HG02885 (cell line): Measurements from ENCODE around the gene SGPP2.

ENCODE experiments used
- ATAC-seq: cut with Tn5 transposase; IDR thresholded peaks from one replicate; pipeline ENCODE4 v1.9.1; 2021; ENCODE audit warnings: mild to moderate bottlenecking; ENCODE audit not compliant: unreplicated experiment, poor library complexity

Gene SGPP2

DNA sequence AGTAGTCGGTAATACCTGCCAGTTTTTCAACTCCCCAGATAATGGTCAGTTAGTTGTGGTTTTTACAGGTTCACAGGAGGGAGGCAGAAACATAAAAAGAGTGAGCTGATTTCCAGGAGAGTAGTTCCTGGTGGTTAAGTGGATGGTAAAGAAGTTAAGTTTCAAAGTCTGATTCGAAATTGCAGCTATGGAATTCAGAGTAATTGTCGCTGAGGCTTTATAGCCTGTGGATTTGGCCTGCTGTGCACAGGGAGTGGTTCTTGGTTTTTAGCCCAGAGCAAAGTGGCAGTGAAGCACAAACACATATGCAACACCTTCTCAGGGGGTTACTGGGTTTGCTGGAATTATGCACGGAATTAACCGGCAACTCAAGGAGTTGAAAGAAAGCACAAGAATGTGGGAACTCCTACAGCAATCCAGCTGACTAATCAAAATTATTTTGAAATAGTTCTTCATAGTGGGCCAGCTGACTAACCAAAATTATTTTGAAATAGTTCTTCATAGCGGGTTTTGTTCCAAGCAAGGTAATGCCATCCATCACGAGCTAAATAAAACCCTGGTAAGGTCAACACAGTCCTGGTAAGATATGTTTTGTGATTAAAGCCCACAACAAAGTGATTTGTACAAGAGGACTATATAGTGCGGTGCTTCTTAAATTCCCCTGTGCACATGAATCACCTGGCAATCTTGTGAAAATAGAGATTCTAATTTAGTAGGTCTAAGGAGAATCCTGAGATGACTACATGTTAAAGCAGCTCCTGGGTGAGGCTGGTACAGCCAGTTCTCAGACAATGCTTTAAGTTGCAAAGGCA is 94.4 kb downstream of the SGPP2 start:
- ATAC-seq, result no peak

DNA sequence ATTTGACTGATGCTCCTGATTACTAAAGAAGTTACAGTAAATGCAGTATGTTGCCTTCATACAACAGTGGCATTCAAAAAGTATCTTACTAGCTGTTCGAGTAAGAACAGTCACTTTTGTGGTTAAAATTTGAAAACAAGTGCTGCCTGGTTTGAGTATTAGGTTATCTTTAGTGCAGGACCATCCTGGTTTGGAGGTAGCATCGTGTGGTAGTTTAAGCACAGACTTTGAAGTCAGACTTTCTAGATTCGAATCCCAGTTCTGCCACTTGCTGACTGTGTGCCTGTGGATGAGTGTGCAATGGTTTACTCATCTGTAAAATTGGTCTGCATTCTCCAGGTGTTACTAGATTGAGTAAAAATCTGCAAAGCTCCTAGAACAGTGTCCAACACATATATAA is 96.8 kb downstream of the SGPP2 start:
- ATAC-seq, result peak; percentile 83

DNA sequence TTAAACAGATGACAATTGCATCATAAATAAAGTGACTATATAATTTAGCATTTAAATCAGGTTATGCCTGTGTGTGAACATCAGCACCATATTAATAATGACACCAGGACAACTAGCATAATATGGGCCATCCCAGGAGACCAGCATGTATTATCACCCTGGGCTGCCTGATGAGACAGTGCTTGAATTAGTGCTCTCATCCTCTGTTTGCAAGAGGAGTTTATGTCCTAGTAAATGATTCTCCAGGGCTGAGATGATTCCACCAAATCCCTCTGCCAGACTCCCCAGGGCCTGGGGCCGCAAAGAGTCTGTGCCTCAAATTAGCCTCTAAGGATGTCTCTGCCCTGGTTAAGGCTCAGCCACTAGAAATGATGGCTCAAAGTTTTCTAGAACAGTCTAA is 97.7 kb downstream of the SGPP2 start:
- no peak for ATAC-seq

DNA sequence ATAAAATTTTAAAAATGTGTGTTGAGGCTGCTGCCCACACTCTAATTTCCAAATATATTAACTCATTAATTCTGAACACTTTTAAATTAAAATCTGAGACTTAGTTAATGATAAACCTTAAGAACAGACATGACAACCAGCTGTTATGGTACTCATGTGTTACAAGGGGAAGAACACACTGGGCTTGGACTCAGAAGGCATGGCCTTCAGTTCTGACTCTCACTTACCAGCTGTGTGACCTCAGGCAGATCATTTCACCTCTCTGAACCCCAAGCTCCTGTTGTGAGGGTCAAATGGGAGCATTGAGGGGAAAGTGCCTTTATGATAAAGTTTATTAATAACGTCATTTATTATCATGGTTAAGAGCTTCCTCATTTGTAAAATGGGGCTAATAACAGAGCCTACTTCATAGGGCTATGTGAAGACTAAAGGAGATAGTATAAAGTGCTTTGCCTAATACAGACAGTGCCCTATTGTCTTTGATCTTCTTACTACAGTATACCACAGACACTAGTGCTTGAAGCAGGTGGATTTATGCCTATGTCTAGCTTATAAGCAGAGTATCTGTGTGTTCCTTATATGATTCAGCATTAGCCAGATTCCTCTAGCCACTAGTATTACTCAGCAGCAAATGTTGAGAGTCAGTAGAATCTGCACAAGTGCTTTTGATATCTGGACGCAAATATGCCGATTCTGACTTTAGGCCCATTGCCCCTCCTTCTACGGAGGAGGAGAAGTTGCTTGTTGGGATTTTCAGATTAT is 99.6 kb downstream of the SGPP2 start:
- peak; percentile 34 for ATAC-seq

DNA sequence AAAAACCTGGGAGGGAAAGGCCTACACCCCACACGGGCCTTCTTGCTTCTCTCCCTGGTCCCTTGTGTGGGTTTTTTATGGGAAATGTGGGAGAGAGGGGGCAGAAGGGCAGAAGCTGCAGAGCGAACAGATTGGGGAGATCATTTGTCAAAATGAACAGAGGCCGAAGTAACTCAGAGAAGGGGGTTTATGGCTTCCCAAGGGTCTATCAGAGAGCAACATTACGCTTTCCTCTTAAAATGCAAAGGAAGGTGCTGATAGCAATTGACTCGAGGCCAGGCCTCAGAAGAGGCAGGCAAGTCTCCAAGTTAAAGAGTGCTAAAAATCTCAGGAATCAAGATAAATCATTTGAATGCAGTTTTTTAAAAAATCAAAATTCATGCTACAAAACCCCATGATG is 101.5 kb downstream of the SGPP2 start:
- ATAC-seq, result no peak

DNA sequence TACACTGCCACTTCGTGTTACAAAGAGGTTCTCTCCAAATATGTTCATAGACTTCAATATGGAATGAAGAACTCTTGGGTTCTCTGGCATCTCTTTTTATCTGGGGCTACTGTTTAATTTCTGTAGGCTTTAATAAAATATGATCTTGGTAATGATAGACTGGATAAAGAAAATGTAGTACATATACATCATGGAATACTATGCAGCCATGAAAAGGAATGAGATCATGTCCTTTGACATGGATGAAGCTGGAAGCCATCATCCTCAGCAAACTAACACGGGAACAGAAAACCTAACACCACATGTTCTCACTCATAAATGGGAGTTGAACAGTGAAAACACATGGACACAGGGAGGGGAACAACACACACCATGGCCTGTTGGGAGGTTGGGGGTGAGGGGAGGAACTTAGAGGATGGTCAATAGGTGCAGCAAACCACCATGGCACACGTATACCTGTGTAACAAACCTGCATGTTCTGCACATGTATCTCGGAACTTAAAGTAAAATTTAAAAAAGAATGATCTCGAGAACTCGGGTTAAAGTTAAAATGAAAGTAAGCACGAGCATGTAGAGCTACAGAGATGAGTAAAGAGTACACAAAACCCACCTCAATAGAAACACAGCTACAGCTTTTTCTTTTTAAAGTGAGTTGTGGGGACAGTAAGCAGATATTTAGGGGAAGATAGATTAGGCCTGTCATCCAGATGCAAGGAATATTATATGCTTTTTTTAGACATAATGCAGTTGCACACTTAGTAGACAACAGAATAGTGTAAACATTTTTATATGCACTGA is 102.3 kb downstream of the SGPP2 start:
- peak; percentile 73 for ATAC-seq

DNA sequence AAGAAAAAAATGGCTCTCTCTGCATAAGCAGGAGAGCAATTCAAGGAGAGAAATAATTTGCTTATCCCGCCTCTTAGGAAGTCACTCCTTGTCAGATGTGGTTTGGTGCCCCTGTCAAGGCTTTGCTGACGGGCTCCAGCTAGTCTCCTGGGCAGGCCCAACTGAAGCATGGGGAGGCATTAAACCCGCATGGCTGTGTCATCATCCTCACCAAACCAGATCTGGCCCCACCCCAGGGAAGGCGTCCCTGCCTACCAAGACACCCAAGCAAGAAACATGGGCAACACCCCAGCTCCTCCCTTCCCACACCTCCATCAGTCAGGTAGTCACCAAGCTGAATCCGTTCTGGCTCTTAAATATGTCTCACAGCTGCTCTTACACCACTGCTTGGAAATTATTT is 108.0 kb downstream of the SGPP2 start:
- ATAC-seq, result no peak

DNA sequence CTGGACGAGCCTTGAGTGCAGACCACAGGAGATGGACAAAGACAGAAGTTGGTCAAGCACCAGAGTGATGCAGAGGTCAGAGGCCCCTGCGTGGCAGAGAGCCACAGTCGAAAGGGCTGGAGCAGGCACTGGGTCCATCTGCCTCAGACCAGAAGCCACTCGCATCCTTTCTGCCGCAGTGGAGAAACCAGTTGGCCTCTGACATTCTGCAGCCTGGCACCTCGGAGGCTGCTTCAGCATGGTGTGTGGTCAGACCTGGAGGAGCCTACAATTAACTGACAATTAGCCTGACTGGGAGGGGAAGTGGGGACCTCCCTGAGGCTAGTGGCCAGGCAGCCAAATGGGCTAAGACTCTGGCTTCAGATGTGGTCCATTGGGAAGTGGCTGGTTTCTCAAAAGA is 111.1 kb downstream of the SGPP2 start:
- ATAC-seq, result no peak

DNA sequence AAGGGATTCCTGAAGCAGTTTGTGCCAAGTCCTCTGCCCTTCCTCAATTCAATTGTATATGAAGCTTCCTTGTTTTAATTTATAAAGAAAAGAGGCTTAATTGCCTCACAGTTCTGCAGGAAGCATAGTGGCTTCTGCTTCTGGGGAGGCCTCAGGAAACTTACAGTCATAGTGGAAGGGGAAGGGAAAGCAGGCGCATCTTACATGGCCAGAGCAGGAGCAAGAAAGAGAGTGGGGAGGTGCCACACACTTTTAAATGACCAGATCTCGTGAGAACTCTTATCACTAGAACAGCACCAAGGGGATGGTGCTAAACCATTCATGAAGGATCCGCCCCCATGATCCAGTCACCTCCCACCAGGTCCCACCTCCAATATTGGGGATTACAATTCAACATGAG is 114.2 kb downstream of the SGPP2 start:
- peak; percentile 70 for ATAC-seq

DNA sequence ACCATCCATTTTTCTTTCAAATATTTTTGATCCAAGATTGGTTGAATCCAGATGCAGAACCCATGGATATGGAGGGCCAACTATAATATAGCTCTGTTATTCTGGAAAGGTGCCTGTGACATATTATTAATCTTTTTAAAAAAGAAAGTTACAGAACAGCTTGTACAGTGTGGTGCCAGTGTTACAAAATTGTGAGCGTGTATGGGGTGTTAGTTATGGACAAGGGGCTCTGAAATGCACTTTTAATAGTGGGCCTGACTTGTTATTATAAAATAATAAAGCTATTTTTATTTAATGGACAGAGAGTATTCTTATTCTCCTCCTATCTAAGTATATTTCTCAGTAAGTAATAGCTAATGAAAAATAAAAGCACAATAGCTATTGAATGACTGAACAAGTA is 120.3 kb downstream of the SGPP2 start:
- no peak for ATAC-seq

DNA sequence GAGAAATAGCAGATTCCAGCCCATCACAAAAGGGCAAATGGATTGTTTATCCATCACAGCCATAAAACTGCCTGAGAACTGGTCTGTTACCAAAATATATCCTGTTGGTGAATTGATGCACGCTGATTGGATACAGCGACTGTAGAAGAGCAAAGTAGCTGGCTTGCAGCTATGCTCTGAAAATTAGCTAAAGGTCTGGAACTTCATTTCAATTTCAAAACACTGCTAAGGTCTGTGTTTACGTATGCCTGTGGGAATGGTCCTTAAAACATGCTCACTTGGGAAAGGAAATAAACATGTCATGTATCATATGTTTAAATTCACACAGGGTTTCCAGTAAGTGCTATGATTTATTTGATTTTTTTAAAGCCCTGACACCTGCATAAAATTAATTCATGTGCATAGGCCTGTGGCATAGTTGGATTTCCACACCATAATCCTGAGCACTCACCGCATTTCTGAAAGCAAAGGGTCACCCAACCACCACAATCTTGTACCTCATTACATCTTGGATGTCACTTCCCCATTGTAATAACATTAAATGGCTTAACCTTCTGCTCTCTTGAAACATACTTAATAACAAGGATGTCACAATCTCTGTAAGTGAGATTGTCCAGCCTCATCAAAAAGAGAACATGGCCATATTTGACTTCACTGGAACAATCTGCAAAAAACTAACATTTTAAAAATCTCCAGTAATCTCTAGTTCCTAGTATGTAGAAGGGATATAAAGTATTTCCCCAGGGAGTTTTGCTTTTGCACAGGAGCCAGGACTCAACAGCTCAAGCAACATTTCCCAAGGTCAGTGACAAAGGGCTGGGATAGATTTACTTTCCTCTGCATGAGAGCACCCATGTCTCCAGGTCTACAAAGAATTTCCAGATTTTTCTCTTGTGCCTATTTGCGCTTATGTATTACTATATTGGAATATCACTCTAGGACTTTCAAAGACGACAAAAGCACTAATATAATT is 121.8 kb downstream of the SGPP2 start:
- ATAC-seq, result no peak

DNA sequence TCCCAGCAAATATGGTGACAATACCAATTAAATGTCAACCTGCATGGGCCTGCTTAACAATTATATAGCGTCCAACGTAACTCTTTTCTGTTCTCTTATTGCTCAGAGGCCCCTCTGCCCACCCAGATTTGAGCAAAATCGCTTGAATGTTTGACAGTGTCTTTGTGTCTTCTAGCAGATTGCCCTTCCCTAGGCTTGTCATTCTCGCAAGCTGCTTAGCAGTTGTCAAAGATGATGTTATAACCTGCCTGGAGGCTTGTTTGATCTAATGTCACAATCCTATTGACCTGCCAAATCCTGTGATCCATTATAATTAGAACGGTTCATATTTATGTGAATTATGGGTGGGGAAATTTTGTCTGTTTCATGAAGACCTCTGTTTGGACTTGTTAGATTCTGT is 122.7 kb downstream of the SGPP2 start:
- no peak for ATAC-seq

DNA sequence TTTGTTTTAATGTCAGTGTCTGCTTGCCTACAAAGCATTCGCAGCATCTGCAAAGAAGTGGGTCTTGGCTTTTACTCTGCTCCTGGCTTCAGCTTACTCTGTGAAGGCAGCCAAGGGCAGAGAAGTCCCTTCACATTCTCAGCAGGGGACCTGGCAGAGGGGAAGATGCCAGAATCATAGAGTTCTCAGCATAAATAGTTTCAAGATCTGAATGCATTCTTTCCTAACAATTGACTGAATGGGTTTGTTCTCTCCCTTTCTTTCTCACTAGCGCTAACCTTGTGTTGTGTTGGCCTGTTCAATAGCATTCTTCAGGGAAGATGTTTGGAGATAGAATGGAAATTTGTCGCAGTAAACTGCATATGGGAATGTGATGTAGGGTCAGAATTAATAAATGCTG is 124.6 kb downstream of the SGPP2 start:
- ATAC-seq, result no peak

DNA sequence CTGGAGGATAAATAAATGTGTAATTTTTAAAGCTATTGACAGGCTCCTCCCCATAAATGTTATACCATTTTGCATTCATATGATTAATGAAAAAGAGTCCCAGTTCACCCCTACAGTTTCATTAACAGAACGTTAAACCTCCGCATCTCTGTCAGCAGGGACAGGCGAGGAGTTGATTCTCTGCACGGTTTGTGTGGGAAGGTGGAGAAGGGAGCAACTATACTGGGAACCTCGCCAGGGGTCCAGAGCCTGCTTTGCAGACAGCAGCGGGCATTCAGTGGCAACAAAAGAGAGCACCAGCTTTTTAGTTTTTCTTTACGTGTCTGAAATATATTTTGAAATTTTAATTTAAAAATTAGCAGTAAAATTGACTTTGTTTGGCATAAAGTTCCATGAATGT is 130.2 kb downstream of the SGPP2 start:
- ATAC-seq, result no peak

DNA sequence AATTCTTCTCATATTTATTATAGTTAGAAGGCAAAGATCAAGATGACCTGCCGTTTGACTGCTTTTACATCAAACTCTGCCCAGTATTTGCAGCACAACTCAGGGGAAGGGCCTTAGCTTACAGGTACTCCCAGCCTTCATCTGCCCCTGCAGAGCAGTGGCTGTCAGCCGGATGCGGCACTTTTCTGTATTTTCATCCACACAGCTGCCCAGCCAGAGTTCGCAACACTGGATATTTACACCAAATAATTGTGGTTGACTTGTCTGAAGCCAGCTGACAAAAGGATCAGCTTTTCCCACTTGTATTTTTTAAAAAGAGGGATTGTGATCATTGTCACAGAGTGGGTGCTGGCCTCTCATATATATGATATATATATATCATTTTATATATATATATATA is 136.8 kb downstream of the SGPP2 start:
- ATAC-seq, result no peak

DNA sequence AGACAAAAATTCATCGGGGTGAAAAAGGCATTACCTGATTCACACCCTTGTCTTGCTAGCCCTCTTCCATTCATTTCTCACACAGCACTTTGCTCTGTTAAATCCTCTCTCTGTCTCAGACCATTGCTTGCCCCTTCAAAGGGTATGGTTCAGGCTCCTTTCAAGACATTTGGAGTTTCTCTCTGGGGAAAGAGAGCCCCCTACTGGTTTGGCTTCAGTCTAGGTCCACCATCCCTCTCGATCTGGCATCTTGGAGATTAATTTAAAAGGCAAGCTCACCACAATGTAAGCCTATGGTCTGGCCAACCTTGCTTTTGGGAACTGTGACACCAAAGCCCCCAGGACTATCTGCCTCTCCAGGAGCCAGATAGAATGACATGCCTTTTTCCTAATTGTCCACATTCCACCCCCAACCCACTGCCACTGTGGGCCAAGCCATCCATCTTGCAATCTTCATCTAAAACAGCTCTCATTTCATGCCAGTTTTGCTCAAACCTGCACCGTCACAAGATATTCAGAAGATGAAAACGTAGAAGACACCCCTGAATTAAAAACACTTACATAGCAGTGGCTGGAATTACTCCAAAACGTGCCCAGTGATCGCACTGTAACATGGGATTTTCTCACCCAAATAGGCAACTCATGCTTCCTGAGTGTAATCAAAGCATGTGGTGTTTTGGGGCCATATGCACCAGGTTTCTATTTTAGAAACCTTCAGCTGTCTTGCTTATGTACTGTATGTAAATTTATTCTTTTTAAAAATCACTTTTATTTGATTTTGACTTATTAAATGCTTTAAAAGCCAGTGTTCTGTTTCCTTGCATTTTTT is 137.7 kb downstream of the SGPP2 start:
- peak; percentile 89 for ATAC-seq

DNA sequence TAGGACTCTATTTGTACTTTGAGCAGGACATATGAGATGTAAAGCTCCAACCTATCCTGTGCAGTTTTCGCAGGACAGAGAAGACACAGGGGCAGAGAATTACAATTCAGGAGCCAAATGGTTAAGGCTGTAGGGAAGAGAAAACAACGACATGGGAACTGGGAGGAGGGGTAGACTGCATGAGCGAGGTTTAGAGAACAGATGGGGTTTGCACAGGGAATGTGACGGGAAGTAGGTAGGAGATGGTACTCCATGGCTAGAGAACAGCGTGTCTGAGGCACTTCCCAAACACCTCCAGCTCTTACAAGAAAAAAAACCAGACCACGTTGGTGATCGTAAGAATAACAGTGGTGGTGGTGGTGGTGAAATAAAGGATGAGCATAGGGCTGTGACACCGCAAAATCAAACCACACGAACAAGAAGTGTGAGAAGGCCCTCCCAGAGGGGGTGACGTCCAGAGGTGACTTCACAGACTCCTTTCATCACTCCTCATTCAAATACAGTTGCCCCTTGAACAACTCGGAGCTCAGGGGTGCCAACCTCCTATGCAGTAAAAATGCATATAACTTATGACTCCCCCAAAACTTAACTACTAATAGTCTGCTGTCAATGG is 138.9 kb downstream of the SGPP2 start:
- no peak for ATAC-seq

DNA sequence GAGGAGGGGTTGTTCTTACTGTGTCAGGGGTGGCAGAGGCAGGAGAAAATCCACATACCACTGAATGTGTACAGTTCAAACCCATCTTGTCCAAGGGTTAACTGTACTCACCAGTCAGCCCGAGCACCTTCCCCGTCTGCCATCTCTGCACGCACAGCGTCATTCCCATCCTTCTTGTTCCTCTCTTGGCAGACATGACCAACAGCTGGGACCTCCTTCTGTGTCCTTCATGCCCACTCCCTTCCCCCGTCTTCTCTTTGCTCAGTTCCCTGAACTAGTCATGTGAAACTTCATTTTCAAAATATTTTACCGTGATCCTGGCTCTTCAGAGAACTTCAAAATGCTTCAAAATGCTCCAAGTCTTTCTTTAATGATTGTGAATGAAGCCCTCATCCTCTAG is 139.6 kb downstream of the SGPP2 start:
- ATAC-seq, result no peak

DNA sequence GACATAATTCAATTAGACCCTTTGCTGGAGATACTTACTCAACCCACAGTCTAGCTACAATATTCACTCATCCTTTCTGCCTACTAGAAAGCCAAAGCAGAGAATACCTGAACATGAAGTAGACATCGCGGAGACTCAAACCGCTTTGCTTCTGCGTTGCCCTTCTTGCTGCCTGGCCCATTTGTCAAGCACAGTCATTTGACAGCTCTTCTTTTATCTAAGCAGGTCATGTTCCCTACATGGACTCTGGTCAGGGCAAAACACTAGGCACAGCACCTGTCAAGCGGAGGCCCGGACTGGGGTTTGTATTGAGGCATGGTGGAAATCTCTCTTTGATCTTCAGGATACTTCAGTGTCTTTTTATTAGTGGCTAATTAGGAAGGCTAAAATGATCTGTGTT is 141.9 kb downstream of the SGPP2 start:
- no peak for ATAC-seq
